ENCODE measurements around the gene OR9A2.

OR9A2 gene

GRCh38 chr7:143027032-143027431 lies at the start of gene OR9A2:
TSS of gene OR9A2 (minus strand) at chr7:143027132. CDS start at chr7:143027132, 0 bp downstream.
- no peak for DNase-seq

GRCh38 chr7:143074141-143074540 lies 47.2 kb upstream of the OR9A2 start:
- no peak for DNase-seq

- DNase-seq, result no peak
These were observed 46.6 kb upstream of the OR9A2 start for GRCh38 chr7:143073556-143073955.

GRCh38 chr7:143069912-143070500 lies 43.1 kb upstream of the OR9A2 start:
- no peak for DNase-seq

- DNase-seq, result no peak
These were observed 41.5 kb upstream of the OR9A2 start for GRCh38 chr7:143068446-143068845.

- no peak for DNase-seq
These were observed 36.8 kb upstream of the OR9A2 start for GRCh38 chr7:143063741-143064140.

- DNase-seq, result no peak
These were observed 28.8 kb upstream of the OR9A2 start for GRCh38 chr7:143055754-143056153.

- DNase-seq, result no peak
These were observed 27.7 kb upstream of the OR9A2 start for GRCh38 chr7:143054621-143055020.

- no peak for DNase-seq
These were observed 25.1 kb upstream of the OR9A2 start, which contains the start of gene OR6V1 for GRCh38 chr7:143052041-143052440. TSS of gene OR6V1 (plus strand) at chr7:143052341. CDS start at chr7:143052341, 0 bp downstream.

- no peak for DNase-seq
These were observed 24.0 kb upstream of the OR9A2 start for GRCh38 chr7:143050931-143051330.

GRCh38 chr7:143049362-143049761 lies 22.4 kb upstream of the OR9A2 start:
- no peak for DNase-seq

- no peak for DNase-seq
These were observed 21.9 kb upstream of the OR9A2 start for GRCh38 chr7:143048827-143049226.

- no peak for DNase-seq
These were observed 20.4 kb upstream of the OR9A2 start for GRCh38 chr7:143047326-143047725.

GRCh38 chr7:143046426-143046851 lies 19.5 kb upstream of the OR9A2 start:
- no peak for DNase-seq

- no peak for DNase-seq
These were observed 16.5 kb upstream of the OR9A2 start for GRCh38 chr7:143043391-143043790.

GRCh38 chr7:143042790-143043271 lies 15.9 kb upstream of the OR9A2 start:
- no peak for DNase-seq

- DNase-seq, result no peak
These were observed 15.3 kb upstream of the OR9A2 start for GRCh38 chr7:143042159-143042789.

GRCh38 chr7:143041346-143041745 lies 14.4 kb upstream of the OR9A2 start:
- DNase-seq, result no peak

GRCh38 chr7:143040209-143040715 lies 13.3 kb upstream of the OR9A2 start:
- no peak for DNase-seq

- DNase-seq, result no peak
These were observed 11.7 kb upstream of the OR9A2 start for GRCh38 chr7:143038635-143039034.

GRCh38 chr7:143027683-143028082 lies 751 bp upstream of the OR9A2 start:
- DNase-seq, result no peak

GRCh38 chr7:143025371-143025770 lies 1.6 kb downstream of the OR9A2 start:
- no peak for DNase-seq

GRCh38 chr7:143023047-143023446 lies 3.9 kb downstream of the OR9A2 start:
- DNase-seq, result no peak

GRCh38 chr7:143018931-143019330 lies 8.0 kb downstream of the OR9A2 start:
- DNase-seq, result no peak
